K562 (cell line): Measurements from ENCODE around the gene PRMT3. TPM values are rescaled to one million over a fixed set of nuclear protein-coding genes. Genes with fewer than 3 reads are reported as not detected.
A peak's percentile ranks its signal among the peaks of the same experiment; 100 is the strongest.

Experiments
- ADNP ChIP-seq: fragments of 200-800 bp; sonication (Bioruptor generic); IDR thresholded peaks from 2 replicates; pipeline ENCODE4 v1.6.1; 2016; ENCODE audit warnings: missing genetic modification characterization, missing compliant biosample characterization
- BCL6 ChIP-seq: fragments of 250-450 bp; sonication (Bioruptor Pico); IDR thresholded peaks from 2 replicates; pipeline ENCODE4 v1.4.0; 2020
- CREM ChIP-seq: IDR thresholded peaks from 2 replicates; pipeline ENCODE4 v1.6.1; 2014; ENCODE audit warnings: antibody characterized with exemption, low read depth
- EP300 ChIP-seq: IDR thresholded peaks from 2 replicates; pipeline ENCODE4 v1.6.1; 2012; ENCODE audit warnings: low read length, improper control_type of control experiment
- FOXK2 ChIP-seq, 2 experiments: fragments of 450-650 bp; IDR thresholded peaks in 1 of 2; conservative IDR thresholded peaks in 1 of 2; 2 replicates each; pipeline ENCODE4 v1.6.1; 2016; ENCODE audit warnings: low read depth in 2 of 2, mild to moderate bottlenecking in 1 of 2
- GABPB2 ChIP-seq: fragments of 250-450 bp; sonication (Bioruptor Pico); conservative IDR thresholded peaks from 2 replicates; pipeline ENCODE4 v1.5.1; 2021; ENCODE audit warnings: mild to moderate bottlenecking
- HDAC6 ChIP-seq: IDR thresholded peaks from 2 replicates; pipeline ENCODE4 v1.6.1; 2012; ENCODE audit warnings: low read depth, mild to moderate bottlenecking, control low read depth, inconsistent platforms, low read length, moderate library complexity
- JUNB ChIP-seq: fragments of 450-650 bp; formaldehyde crosslinking; conservative IDR thresholded peaks from 2 replicates; pipeline ENCODE4 v1.4.0; 2020; ENCODE audit warnings: mild to moderate bottlenecking
- MEF2D ChIP-seq: conservative IDR thresholded peaks from 2 replicates; pipeline ENCODE4 v1.6.1; 2016; ENCODE audit warnings: low read depth, missing genetic modification characterization, missing compliant biosample characterization
- POLR2A ChIP-seq: fragments of 450-650 bp; conservative IDR thresholded peaks from 2 replicates; pipeline ENCODE4 v1.6.1; 2016
- RBM15 ChIP-seq: fragments of 200-400 bp; formaldehyde crosslinking; IDR thresholded peaks from 2 replicates; pipeline ENCODE4 v1.6.1; 2018; ENCODE audit warnings: mild to moderate bottlenecking, low read length, moderate library complexity; ENCODE audit not compliant: insufficient read depth
- RCOR1 ChIP-seq, 2 experiments: IDR thresholded peaks; 2 replicates each; pipeline ENCODE4 v1.6.1; 2012; ENCODE audit warnings: low read depth in 2 of 2, low read length in 2 of 2, borderline replicate concordance in 1 of 2, improper control_type of control experiment in 1 of 2
- SIN3A ChIP-seq, 2 experiments: fragments of 150-350 bp in 1 of 2; IDR thresholded peaks; 2 replicates each; pipeline ENCODE4 v1.6.1; 2011 to 2016; ENCODE audit warnings: borderline replicate concordance in 2 of 2, low read depth in 2 of 2, low read length in 2 of 2, mild to moderate bottlenecking in 2 of 2, moderate library complexity in 2 of 2; ENCODE audit not compliant: control insufficient read depth in 1 of 2
- SMARCB1 ChIP-seq: IDR thresholded peaks from 2 replicates; pipeline ENCODE4 v1.6.1; 2011; ENCODE audit warnings: improper control_type of control experiment, low read depth; ENCODE audit not compliant: insufficient read length
- STAT6 ChIP-seq: sonication (generic); formaldehyde crosslinking; IDR thresholded peaks from 2 replicates; pipeline ENCODE4 v1.8.1; 2023; ENCODE audit warnings: mild to moderate bottlenecking, missing genetic modification reagents
- TAF9B ChIP-seq: fragments of 450-650 bp; IDR thresholded peaks from 2 replicates; pipeline ENCODE4 v1.6.1; 2018; ENCODE audit warnings: mild to moderate bottlenecking; ENCODE audit not compliant: partially characterized antibody
- TFAP4 ChIP-seq: sonication (generic); formaldehyde crosslinking; IDR thresholded peaks from 2 replicates; pipeline ENCODE4 v1.8.0; 2022; ENCODE audit warnings: missing genetic modification reagents, mild to moderate bottlenecking, moderate library complexity, borderline replicate concordance
- ZBTB12 ChIP-seq: fragments of 250-450 bp; sonication (Bioruptor Pico); IDR thresholded peaks from 2 replicates; pipeline ENCODE4 v1.4.0; 2020
- ZBTB5 ChIP-seq: fragments of 450-650 bp; IDR thresholded peaks from 2 replicates; pipeline ENCODE4 v1.6.1; 2017; ENCODE audit warnings: antibody characterized with exemption
- ZFPM2 ChIP-seq: fragments of 250-450 bp; sonication (Bioruptor Pico); IDR thresholded peaks from 2 replicates; pipeline ENCODE4 v1.5.1; 2022; ENCODE audit warnings: mild to moderate bottlenecking
- ZNF253 ChIP-seq: fragments of 250-450 bp; sonication (Bioruptor Pico); conservative IDR thresholded peaks from 2 replicates; pipeline ENCODE4 v1.6.1; 2021; ENCODE audit warnings: mild to moderate bottlenecking
- ZNF589 ChIP-seq: fragments of 200-800 bp; sonication (Bioruptor generic); IDR thresholded peaks from 2 replicates; pipeline ENCODE4 v1.6.1; 2016; ENCODE audit warnings: low read depth, missing genetic modification characterization, missing compliant biosample characterization
- polyA plus RNA-seq, 8 experiments: library from polyadenylated mRNA; depleted of rRNA in 4 of 8; stranded (reverse) in 5 of 8; unstranded in 3 of 8; fragments of >200 nt; fragmentation: Nextera tagmentation in 2 of 8; fragmentation: Illumina TruSeq in 1 of 8; extraction: Ambion mirVana in 2 of 8; extraction: Trizol in 1 of 8; gene quantifications; 2 replicates each; pipeline versions ENCODE4 v1.2.1 to v1.2.3, GENCODE V29; 2011 to 2014; ENCODE audit warnings: inconsistent platforms in 1 of 8, missing spikeins in 1 of 8
- total RNA-seq, 7 experiments: library from RNA; depleted of rRNA in 6 of 7; stranded (reverse); fragments of >200 nt in 6 of 7; fragmentation: Illumina TruSeq in 2 of 7; extraction: Trizol in 2 of 7; gene quantifications; 2 replicates each; pipeline versions ENCODE4 v1.2.1 to v1.2.3, GENCODE V29; 2011 to 2021; ENCODE audit warnings: low replicate concordance in 1 of 7

The PRMT3 gene
- total and polyA plus RNA-seq, 9 of the 15 experiments (the other 6 are each of a cell fraction or from before 2014, with no cell fraction given) = 24.0 to 62.1 (median 44.7) TPM

- TF ChIP-seq TFAP4 (CRISPR knock-in tag) = peak; percentile 45; the same call in 1 of the 2 replicates
- TF ChIP-seq FOXK2 (conservative IDR thresholded peaks at IDR 0.05 in 1 of 2, IDR thresholded peaks at IDR 0.05 in 1 of 2; ENCODE audit: low read depth in 2 of 2) = peak; percentile 80 to 87
- TF ChIP-seq BCL6 = no peak
- no peak for TF ChIP-seq HDAC6
- TF ChIP-seq ADNP (tag) = no peak
- peak; percentile 53 for TF ChIP-seq CREM
- no peak for TF ChIP-seq JUNB
- TF ChIP-seq ZNF589 (CRISPR knock-in tag) = 0 out of 2 replicates have a peak, but pooled peaks have one; percentile 40
- no peak for TF ChIP-seq SMARCB1
- TF ChIP-seq TAF9B = no peak
- no peak for TF ChIP-seq ZFPM2 (CRISPR knock-in tag)
- peak in 1 of 2 experiments; percentile 71; a peak in 2 of 4 replicates for TF ChIP-seq RCOR1 (IDR thresholded peaks at IDR 0.05; ENCODE audit: borderline replicate concordance in 1 of 2, low read depth in 2 of 2, low read length in 2 of 2)
- no peak for TF ChIP-seq ZBTB5
- TF ChIP-seq POLR2A = peak; percentile 80
- peak; percentile 60 for TF ChIP-seq EP300
- TF ChIP-seq SIN3A (IDR thresholded peaks at IDR 0.05; ENCODE audit: borderline replicate concordance in 2 of 2, control insufficient read depth in 1 of 2, low read depth in 2 of 2, low read length in 2 of 2) = 0 out of 4 replicates have a peak, but pooled peaks of 1 of the 2 experiments have one; percentile 33
- TF ChIP-seq ZBTB12 (CRISPR knock-in tag) = 0 out of 2 replicates have a peak, but pooled peaks have one; percentile 4
- no peak for TF ChIP-seq ZNF253
- TF ChIP-seq GABPB2 = no peak
- no peak; the same call in 1 of the 2 replicates for TF ChIP-seq MEF2D (tag)
- TF ChIP-seq STAT6 = no peak
- no peak for TF ChIP-seq RBM15
Observed at GRCh38 chr11:20363500-20364340, 23.8 kb upstream of the PRMT3 start, which contains the start of gene HTATIP2 (continued).
